ENCODE data around the gene MTARC1.

MTARC1 gene

DNA sequence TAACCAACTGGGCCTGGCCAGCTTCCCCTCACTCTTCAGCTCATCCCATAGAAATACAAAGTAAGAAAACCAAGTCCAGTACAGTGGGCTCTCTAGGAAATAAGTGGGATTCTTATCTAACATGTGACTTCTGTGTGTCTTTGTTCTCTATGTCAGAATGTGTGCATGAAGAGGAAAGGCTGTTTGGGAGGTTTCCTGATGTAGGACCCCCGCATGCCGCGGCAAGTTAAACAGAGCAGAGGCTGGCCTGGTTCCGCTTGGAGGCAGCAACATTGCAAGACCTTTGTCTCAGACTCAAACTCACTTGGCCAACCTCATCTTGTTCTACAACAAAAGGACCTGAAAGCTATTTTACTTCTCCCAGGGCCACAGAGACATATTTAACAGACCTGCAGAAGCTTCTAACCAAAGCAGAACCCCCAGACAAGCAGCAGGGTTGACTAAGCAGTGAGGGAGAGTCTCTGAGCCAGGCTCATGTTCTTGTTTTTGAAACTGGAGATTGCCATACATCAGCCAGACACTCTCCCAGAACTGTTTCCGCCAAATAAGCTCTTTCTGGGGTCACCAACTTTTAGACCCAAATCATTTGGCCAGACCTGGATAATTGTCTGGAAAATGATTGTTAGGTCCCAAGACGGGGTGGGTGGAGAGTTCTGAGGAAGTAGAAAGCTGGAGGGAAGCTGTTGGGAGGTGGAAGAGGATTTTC is 32.3 kb upstream of the MTARC1 start:
- H3K4me3 ChIP-seq (ENCODE audit: low read depth, low read length): no peak overlapping the region
- H3K36me3 ChIP-seq: peaks cover 39% of the 10 kb centered on the region
- H3K27me3 ChIP-seq (ENCODE audit: insufficient read depth, low read depth, severe bottlenecking): no peaks in the 10 kb centered on the region
- DNase-seq: no peak
- TF ChIP-seq CTCF (IDR thresholded peaks at IDR 0.05; ENCODE audit: low read depth, low read length): no peak
- no peaks in the 10 kb centered on the region for H3K9me3 ChIP-seq (ENCODE audit: severe bottlenecking)
- H3K27ac ChIP-seq: no peak overlapping the region

DNA sequence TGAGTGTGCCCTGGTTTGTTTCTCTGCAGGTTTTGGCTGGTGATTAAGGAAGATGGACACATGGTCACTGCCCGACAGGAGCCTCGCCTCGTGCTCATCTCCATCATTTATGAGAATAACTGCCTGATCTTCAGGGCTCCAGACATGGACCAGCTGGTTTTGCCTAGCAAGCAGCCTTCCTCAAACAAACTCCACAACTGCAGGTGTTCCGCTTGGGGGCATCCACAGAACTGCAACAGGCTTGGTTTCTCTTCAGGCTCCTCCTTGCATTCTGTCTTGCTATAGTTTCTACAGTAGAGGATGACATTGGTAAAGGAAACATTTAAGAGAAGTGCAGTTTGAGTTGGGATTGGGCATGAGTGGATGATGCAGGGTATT is 31.8 kb upstream of the MTARC1 start:
- no peak for DNase-seq
- no peaks in the 10 kb centered on the region for H3K9me3 ChIP-seq (ENCODE audit: severe bottlenecking)
- no peak overlapping the region for H3K27ac ChIP-seq
- no peak overlapping the region for H3K4me3 ChIP-seq (ENCODE audit: low read depth, low read length)
- H3K27me3 ChIP-seq (ENCODE audit: insufficient read depth, low read depth, severe bottlenecking): no peaks in the 10 kb centered on the region
- TF ChIP-seq CTCF (IDR thresholded peaks at IDR 0.05; ENCODE audit: low read depth, low read length): no peak
- H3K36me3 ChIP-seq: peaks cover 39% of the 10 kb centered on the region

DNA sequence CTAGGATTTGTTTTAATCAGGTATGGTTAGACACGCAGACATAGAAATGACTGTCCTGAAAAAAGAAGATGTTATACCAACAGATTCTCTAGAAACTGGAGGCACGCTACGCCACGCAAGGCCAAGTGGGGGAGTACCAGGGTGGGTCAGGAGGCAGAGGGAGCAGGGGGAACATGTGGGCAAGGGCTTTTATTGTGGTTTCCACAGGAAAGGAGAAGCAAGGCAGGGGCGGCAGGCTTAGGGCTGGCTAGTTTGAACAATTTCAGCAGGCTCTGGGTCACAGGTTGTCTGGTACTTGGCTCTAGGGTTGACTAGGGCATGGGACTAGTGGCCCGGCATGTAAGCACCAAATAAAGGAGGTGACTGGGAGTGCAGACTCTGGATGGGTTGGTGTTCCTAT is 31.4 kb upstream of the MTARC1 start:
- DNase-seq: no peak
- Histone ChIP-seq H3K4me3 (ENCODE audit: low read depth, low read length) (no peak overlapping the region), H3K27me3 (ENCODE audit: insufficient read depth, low read depth, severe bottlenecking) (no peaks in the 10 kb centered on the region), H3K9me3 (ENCODE audit: severe bottlenecking) (no peaks in the 10 kb centered on the region), H3K27ac (no peak overlapping the region), H3K36me3 (peaks cover 39% of the 10 kb centered on the region)
- no peak for TF ChIP-seq CTCF (IDR thresholded peaks at IDR 0.05; ENCODE audit: low read depth, low read length)

DNA sequence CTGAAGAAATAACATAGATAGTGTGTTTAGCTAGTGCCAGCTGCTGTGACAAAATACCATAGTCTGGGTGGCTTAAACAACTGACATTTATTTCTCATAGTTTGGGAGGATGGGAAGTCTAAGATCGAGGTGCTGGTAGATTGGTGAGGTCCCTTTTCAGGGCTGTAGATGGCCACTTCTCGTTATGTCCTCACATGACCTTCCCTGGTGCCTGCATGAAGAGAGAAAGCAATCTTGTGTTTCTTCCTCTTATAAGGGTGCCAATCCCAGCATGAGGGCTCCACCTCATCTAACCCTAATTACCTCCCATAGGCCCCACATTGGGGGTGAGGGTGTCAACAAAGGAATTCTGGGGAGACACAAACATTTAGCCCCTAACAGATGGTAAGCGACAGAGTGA is 29.3 kb upstream of the MTARC1 start:
- no peak for DNase-seq
- no peak for TF ChIP-seq CTCF (IDR thresholded peaks at IDR 0.05; ENCODE audit: low read depth, low read length)
- no peaks in the 10 kb centered on the region for H3K9me3 ChIP-seq (ENCODE audit: severe bottlenecking)
- H3K27me3 ChIP-seq (ENCODE audit: insufficient read depth, low read depth, severe bottlenecking): no peaks in the 10 kb centered on the region
- H3K27ac ChIP-seq: no peak overlapping the region
- peaks cover 50% of the 10 kb centered on the region for H3K36me3 ChIP-seq
- no peak overlapping the region for H3K4me3 ChIP-seq (ENCODE audit: low read depth, low read length)

DNA sequence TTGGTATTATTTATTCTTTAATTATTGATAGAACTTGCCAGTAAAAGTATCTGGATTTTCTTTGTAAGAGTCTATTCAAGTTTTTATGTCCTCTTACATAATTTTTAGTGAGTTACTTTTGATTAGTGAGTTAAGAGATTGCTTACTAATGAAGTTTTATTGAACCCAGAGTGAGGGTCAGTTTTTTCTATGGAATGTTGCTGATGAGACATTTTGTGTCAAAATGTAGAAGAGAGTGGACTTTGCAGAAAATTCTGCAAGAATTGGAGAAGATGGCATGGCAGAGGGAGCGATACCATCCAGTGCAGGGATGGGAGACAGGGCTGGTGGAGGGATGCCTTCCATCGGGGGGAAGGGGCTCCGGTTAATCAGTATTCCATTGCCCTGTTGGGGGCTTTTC is 27.6 kb upstream of the MTARC1 start:
- no peak for TF ChIP-seq CTCF (IDR thresholded peaks at IDR 0.05; ENCODE audit: low read depth, low read length)
- H3K4me3 ChIP-seq (ENCODE audit: low read depth, low read length): no peak overlapping the region
- H3K9me3 ChIP-seq (ENCODE audit: severe bottlenecking): no peaks in the 10 kb centered on the region
- DNase-seq: no peak
- H3K36me3 ChIP-seq: peaks cover 56% of the 10 kb centered on the region
- H3K27me3 ChIP-seq (ENCODE audit: insufficient read depth, low read depth, severe bottlenecking): no peaks in the 10 kb centered on the region
- H3K27ac ChIP-seq: no peak overlapping the region

Data from WERI-Rb-1 (cell line).